Ramos (cell line): ENCODE measurements around the gene AKAP8L.
"Not testable (repeated sequence)": the region's sequence is repeated elsewhere in the genome, so short reads cannot be mapped to it uniquely, and the experiment has no call there.

Experiments
- in situ Hi-C: fragments of 300-500 bp; cut with MboI; formaldehyde crosslinking; loops from one replicate; pipeline ENCODE4 v1.14.3; 2022; ENCODE audit warnings: low sequenced_read_pairs; ENCODE audit not compliant: unreplicated experiment

The AKAP8L gene

GRCh38 chr19:15395251-15395650 is 23.5 kb downstream of the AKAP8L start:
- in situ Hi-C loops: not testable (repeated sequence)

- in situ Hi-C loops: no loop called here
Measured at GRCh38 chr19:15394426-15394825, 24.4 kb downstream of the AKAP8L start.

DNA sequence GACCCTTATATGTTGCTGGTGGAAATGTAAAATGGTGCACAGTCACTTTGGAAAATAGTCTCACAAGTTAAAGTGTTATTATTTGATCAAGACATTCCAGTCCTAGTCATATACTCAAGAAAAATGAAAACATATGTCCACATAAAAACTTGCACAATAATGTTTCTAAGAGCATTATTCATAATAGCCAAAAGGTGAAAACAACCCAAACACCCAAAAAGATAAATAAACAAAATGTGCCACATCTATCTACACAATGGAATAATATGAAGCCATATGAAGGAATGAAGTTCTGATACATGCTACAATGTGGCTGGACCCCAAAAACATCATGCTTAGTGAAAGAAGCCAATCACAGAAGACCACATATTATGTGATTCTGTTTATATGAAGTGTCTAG is 24.8 kb downstream of the AKAP8L start:
- in situ Hi-C loops: no loop called here

GRCh38 chr19:15390814-15391213 is 28.0 kb downstream of the AKAP8L start:
- in situ Hi-C loops: no loop called here

DNA sequence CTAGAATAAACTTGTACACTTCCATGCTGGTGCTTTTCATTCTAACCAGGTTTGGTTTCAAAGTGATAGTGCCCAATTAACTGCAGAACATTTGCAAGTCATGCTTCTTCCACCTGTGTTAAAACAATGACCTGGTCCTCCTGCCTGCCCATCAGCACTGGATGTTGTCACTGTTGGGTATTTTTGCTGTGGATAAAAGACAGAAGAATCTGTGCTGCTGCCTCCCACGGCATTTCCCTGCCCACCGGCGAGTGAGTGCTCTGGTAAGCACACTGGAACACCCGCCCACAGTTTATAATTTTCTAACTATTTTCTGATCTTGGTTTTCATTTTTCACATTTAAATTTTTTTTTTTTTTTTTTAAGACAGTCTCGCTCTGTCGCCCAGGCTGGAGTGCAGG is 36.9 kb downstream of the AKAP8L start:
- in situ Hi-C loops: no loop called here

DNA sequence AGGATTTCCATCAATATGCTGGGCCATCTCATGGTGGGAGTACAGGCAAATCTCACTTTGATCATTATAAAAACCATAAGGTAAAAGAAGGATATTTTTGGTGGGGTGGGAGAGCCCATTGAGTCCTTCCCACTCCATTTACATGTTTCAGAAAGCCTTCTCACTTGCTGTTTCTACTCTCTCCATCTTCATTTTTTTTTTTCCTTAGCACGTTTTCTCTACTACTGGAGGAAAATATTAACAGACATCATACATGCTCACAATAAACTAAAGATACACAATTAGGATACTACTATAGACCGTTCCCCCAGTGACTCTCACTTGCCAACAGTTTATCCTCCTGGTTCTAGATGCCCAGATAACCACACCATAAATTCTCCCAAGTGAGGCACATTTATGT is 37.4 kb downstream of the AKAP8L start:
- in situ Hi-C loops: no loop called here

- in situ Hi-C loops: no loop called here
Measured at GRCh38 chr19:15379999-15380647, 38.7 kb downstream of the AKAP8L start.

GRCh38 chr19:15379083-15379998 is 39.4 kb downstream of the AKAP8L start, which contains the start of gene AKAP8:
Gene AKAP8, minus strand, starts transcription at chr19:15379787. Its CDS starts 56 bp downstream, at chr19:15379731.
- in situ Hi-C loops: no loop called here

GRCh38 chr19:15378534-15379082 is 40.2 kb downstream of the AKAP8L start:
- in situ Hi-C loops: no loop called here

GRCh38 chr19:15374796-15375440 is 43.9 kb downstream of the AKAP8L start:
- in situ Hi-C loops: loop anchor here (25.0 kb wide), 1 partner anchor 113 kb away; no protein-coding TSS in a partner anchor

DNA sequence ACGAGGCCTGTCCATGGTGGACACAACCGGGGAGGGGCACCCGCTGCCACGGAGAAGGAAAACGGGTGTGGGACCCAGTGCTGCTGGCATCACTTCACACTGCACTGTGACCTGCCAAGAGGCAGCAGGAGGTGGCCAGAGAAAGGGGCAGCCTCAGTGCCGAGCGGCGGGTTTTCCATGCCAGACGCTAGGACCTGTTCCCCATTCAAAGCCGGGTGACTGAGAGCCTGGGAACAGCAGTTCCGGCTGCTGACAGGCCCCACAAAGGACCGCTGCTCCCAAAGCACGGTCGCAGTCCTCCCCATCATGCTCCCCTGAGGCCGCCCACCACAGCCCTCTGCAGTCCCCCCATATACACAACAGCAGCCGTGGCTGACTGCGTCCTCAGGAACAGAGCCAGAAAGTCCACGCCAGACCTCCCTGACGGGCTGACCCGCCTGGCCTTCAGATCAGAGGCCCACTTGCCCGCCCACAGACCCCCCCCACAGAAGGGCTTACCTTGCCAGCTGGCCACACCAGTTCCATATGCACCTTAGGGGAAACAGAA is 44.6 kb downstream of the AKAP8L start:
- in situ Hi-C loops: loop anchor here (25.0 kb wide), 1 partner anchor 112 kb away; no protein-coding TSS in a partner anchor

DNA sequence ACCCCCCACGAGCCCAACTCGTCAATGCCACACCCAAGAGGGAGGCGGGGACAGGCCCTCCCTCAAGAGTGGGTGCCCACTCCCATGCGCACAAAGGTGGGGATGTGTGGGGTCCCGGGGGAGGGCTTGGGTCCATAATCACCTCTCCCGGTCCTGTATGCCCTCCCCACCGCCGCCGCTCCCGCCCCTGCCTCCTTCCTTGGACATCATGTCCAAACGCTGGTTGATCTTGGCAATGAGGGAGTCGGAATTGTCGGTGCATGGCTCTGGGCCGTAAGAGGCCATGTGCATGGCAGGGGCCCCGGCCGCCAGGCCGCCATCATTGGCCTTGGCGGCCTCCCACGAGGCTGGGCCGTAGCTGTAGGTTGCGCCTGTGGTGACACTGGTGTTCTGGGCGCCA is 45.1 kb downstream of the AKAP8L start:
- in situ Hi-C loops: loop anchor here (25.0 kb wide), 1 partner anchor 111 kb away; no protein-coding TSS in a partner anchor

DNA sequence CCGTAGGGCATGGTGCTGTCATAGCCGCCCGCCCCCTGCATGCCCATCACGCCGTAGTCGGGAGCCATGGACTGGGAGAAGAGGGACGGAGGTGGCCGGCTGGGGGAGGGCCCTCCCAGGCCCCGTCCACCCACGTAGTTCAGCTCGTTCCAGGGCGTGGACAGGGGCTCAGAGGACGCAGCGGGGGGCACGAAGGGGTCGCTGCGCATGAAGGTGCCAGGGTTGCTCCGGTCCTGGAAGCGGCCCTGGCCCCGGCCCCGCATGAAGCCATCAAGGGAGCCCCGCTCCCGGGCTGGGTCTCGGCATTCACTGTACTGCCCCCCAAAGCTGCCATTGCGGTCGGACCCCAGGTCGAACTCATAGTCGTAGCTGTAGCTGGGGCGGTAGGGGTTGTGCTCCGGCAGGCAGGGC is 45.9 kb downstream of the AKAP8L start:
- in situ Hi-C loops: loop anchor here (25.0 kb wide), 1 partner anchor 111 kb away; no protein-coding TSS in a partner anchor

- in situ Hi-C loops: loop anchor here (25.0 kb wide), 1 partner anchor 110 kb away; no protein-coding TSS in a partner anchor
Measured at GRCh38 chr19:15372470-15372869, 46.3 kb downstream of the AKAP8L start.

- in situ Hi-C loops: loop anchor here (25.0 kb wide), 1 partner anchor 110 kb away; no protein-coding TSS in a partner anchor
Measured at GRCh38 chr19:15371786-15372380, 46.9 kb downstream of the AKAP8L start.

DNA sequence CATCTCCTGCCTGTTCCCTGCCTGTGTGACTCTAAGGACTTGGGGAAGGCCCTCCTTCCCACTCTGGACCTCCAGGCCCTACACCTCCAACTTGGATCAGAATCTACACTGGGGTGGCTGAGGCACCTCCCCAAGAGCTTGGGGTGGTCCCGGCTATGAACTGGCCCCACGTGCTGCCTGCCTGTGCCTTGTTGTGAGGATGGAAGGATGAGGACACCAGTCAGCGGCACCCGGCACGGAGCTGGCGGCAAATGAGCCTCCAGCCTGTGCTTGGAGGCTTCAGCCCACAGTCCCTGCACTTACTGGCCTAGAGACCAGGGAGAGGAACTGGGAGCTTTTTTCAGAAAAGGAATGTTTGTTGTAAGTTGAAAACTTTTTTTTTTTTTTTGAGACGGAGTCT is 47.7 kb downstream of the AKAP8L start:
- in situ Hi-C loops: loop anchor here (25.0 kb wide), 1 partner anchor 109 kb away; no protein-coding TSS in a partner anchor

GRCh38 chr19:15369594-15369891 is 49.2 kb downstream of the AKAP8L start:
- in situ Hi-C loops: loop anchor here (25.0 kb wide), 1 partner anchor 107 kb away; no protein-coding TSS in a partner anchor

DNA sequence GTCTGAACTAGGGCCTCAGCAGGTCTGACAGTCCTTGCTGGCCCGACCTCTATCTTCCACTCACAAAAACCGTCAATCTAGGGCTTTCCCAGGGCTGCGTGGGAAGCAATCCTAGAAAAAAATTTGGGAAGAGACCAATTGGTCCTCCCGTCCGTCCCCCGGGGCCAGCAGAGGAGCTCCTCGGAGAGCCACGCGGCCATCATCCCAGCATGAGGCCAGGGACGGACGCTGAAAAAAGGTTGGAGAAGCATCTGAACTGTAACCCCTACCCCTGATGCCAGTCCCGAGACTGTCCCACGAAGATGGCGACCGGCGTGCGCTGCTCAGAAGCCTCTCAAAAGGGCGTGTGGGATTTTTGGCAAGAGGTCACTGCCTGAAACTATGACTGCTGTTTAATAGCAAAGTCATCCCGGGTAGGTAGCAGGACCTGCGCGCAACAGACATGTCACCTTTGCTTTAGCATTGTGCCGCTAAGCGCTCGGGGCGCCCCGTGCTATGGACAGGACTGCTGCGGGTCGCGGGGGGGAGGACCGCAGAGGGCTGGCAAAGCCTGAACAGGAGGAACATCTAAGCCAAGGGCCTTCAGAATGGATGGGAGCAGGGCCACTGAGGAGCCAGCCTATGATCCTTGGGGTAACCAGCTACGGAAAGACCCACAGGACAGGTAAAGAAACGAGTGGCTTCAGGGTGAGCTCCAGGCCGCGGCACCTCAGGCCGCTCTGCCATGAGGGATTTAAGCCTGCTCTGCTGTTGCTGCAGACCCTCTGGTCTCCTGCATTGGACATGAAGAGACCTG is 49.8 kb downstream of the AKAP8L start:
- in situ Hi-C loops: loop anchor here (25.0 kb wide), 1 partner anchor 107 kb away; no protein-coding TSS in a partner anchor
